A673 (cell line): Measurements from ENCODE around the gene PARD3.

Experiments used
- CTCF ChIP-seq: fragments of 300-800, 200-600 bp; sonication (generic); conservative IDR thresholded peaks from 2 replicates; pipeline ENCODE4 v1.5.1; 2017; ENCODE audit warnings: low read depth, mild to moderate bottlenecking, antibody characterized with exemption, low read length, moderate library complexity, mixed read lengths
- EZH2 ChIP-seq: fragments of 200-600 bp; sonication (generic); IDR thresholded peaks from 2 replicates; pipeline ENCODE4 v1.6.1; 2017; ENCODE audit warnings: borderline replicate concordance, low read depth, mild to moderate bottlenecking, mixed read lengths, antibody characterized with exemption, low read length; ENCODE audit not compliant: poor library complexity, severe bottlenecking

DNA sequence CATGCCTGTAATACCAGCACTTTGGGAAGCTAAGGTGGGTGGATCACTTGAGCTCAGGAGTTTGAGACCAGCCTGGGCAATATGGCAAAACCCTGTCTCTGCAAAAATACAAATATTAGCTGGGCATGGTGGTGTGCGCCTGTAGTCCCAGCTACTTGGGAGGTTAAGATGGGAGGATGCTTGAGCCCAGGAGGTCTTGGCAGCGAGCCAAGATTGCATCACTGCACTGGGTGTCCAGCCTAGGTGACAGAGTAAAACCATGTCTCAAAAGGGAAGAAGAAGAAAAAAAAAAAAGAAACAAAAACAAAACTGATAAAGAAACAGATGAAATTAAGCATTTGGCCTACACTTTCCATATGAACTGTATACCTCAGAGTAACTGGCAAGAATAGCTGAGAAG, 319.2 kb downstream of the PARD3 start:
- TF ChIP-seq CTCF (no peak), EZH2 (no peak)
